CD4-positive, alpha-beta memory T cell (primary cell): ENCODE results near the gene RASGRF2. TPM values are rescaled to one million over a fixed set of nuclear protein-coding genes. Genes with fewer than 3 reads are reported as not detected.
"Not testable (repeated sequence)": the region's sequence is repeated elsewhere in the genome, so short reads cannot be mapped to it uniquely, and the experiment has no call there.

Experiments
- CTCF ChIA-PET: fragments of 350-600 bp; sonication (Branson Sonifier 250); formaldehyde crosslinking; loops from one replicate; lab custom pipeline; 2021; ENCODE audit warnings: inconsistent platforms; ENCODE audit not compliant: partially characterized antibody; lab: Charles Lee
- POLR2A ChIA-PET: fragments of 350-600 bp; sonication (Branson Sonifier 250); formaldehyde crosslinking; loops from one replicate; lab custom pipeline; 2021; ENCODE audit not compliant: partially characterized antibody; lab: Charles Lee
- DNase-seq, 5 donors: peaks; one replicate each; pipeline versions ENCODE4 v3.0.0 to v3.0.0-alpha.2; 2020 to 2022; ENCODE audit warnings: mixed read lengths in 1 of 5
- H3K27ac ChIP-seq: one replicate; pipeline ENCODE4 v1.7.0; 2013; ENCODE audit warnings: low read depth, low read length
- H3K27me3 ChIP-seq: 2 replicates; pipeline ENCODE4 v1.7.0; 2013; ENCODE audit warnings: mild to moderate bottlenecking, low read length, moderate library complexity; ENCODE audit not compliant: insufficient read depth
- H3K36me3 ChIP-seq: 2 replicates; pipeline ENCODE4 v1.7.0; 2013; ENCODE audit warnings: mild to moderate bottlenecking, low read length, moderate library complexity; ENCODE audit not compliant: insufficient read depth
- H3K4me1 ChIP-seq: 2 replicates; pipeline ENCODE4 v1.7.0; 2013; ENCODE audit warnings: mild to moderate bottlenecking, low read length, moderate library complexity; ENCODE audit not compliant: insufficient read depth
- H3K4me3 ChIP-seq, 2 donors: one replicate each; pipeline ENCODE4 v1.7.0; 2013; ENCODE audit warnings: low read length in 2 of 2, mild to moderate bottlenecking in 1 of 2
- H3K9me3 ChIP-seq, 2 donors: one replicate each; pipeline ENCODE4 v1.7.0; 2013; ENCODE audit warnings: low read length in 2 of 2, control low read depth in 1 of 2; ENCODE audit not compliant: control insufficient read depth in 1 of 2
- H3K27ac Mint-ChIP-seq, 7 donors: one replicate each; pipeline ENCODE4 v1.8.0; 2020 to 2021; ENCODE audit warnings: mixed read lengths in 7 of 7, mild to moderate bottlenecking in 6 of 7, inconsistent platforms in 3 of 7, moderate library complexity in 3 of 7
- H3K27me3 Mint-ChIP-seq, 2 donors: one replicate each; pipeline ENCODE4 v1.8.0; 2020 to 2021; ENCODE audit warnings: mixed read lengths in 2 of 2
- H3K36me3 Mint-ChIP-seq, 2 donors: one replicate each; pipeline ENCODE4 v1.8.0; 2020 to 2021; ENCODE audit warnings: mixed read lengths in 2 of 2, inconsistent platforms in 1 of 2, mild to moderate bottlenecking in 1 of 2
- H3K4me1 Mint-ChIP-seq, 4 donors: one replicate each; pipeline ENCODE4 v1.8.0; 2020 to 2021; ENCODE audit warnings: mixed read lengths in 4 of 4, mild to moderate bottlenecking in 1 of 4
- H3K4me3 Mint-ChIP-seq, 8 donors: one replicate each; pipeline ENCODE4 v1.8.0; 2020 to 2021; ENCODE audit warnings: mixed read lengths in 8 of 8, mild to moderate bottlenecking in 7 of 8, moderate library complexity in 6 of 8, inconsistent platforms in 3 of 8
- H3K9me3 Mint-ChIP-seq, 8 donors: one replicate each; pipeline ENCODE4 v1.8.0; 2020 to 2021; ENCODE audit warnings: mixed read lengths in 8 of 8, mild to moderate bottlenecking in 5 of 8, inconsistent platforms in 3 of 8, moderate library complexity in 1 of 8
- intact Hi-C: fragments of 100-400 bp; cut with micrococcal nuclease; formaldehyde crosslinking; loops from one replicate; pipeline ENCODE4 v1.15.1; 2023
- polyA plus RNA-seq, 2 donors: library from polyadenylated mRNA; unstranded; fragments of 300-500 nt; fragmentation: Illumina TruSeq; gene quantifications; one replicate each; pipeline ENCODE4 v1.2.3, GENCODE V29; 2021
- total RNA-seq, 2 experiments: library from RNA; stranded (reverse); gene quantifications; one replicate each; pipeline ENCODE4 v1.2.3, GENCODE V29; 2021

The RASGRF2 gene
- total and polyA plus RNA-seq, 4 experiments from 2014 or later = 10.0 to 39.3 (median 25.3) TPM

DNA sequence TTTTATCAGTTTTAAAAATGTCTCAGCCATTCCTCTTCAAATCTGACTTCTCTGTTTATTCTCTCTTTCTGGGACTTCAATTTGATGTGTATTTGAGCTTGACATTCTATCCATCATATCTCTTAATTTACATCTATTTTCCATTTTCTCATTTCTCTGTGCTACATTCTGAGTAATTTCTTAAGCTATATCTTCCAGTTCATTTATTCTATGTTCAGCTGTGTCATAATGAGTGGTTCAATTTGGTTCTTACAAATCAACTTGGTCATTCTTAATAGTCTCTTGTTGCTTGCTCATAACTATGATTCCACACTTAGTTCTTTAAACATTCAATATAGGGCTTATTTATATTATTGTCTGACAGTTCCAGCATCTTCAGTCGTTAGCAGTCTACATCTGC is 289.8 kb downstream of the RASGRF2 start:
- no peaks in the 10 kb centered on the region for H3K27me3 Mint-ChIP-seq
- no peaks in the 10 kb centered on the region for H3K4me1 Mint-ChIP-seq
- intact Hi-C loops = no loop called here
- no peaks in the 10 kb centered on the region for H3K9me3 ChIP-seq
- CTCF ChIA-PET = interaction anchor here (1.2 kb wide), 1 partner anchor 49 kb away, joined by 3 read pairs; no protein-coding TSS in a partner anchor
- H3K36me3 Mint-ChIP-seq = peaks cover 0 to 12% of the 10 kb centered on the region in 2 donors
- no peak overlapping the region for H3K4me3 ChIP-seq
- no peak overlapping the region for H3K27ac ChIP-seq
- H3K9me3 Mint-ChIP-seq = peaks cover 0 to 3% (median 0%) of the 10 kb centered on the region in 8 donors
- no peak overlapping the region for H3K4me3 Mint-ChIP-seq
- H3K36me3 ChIP-seq = no peaks in the 10 kb centered on the region
- no peak for DNase-seq
- H3K4me1 ChIP-seq = no peaks in the 10 kb centered on the region
- H3K27ac Mint-ChIP-seq = peak overlapping the region in 1 of 7 donors; percentile 29
- POLR2A ChIA-PET = no interaction called here
- no peaks in the 10 kb centered on the region for H3K27me3 ChIP-seq

DNA sequence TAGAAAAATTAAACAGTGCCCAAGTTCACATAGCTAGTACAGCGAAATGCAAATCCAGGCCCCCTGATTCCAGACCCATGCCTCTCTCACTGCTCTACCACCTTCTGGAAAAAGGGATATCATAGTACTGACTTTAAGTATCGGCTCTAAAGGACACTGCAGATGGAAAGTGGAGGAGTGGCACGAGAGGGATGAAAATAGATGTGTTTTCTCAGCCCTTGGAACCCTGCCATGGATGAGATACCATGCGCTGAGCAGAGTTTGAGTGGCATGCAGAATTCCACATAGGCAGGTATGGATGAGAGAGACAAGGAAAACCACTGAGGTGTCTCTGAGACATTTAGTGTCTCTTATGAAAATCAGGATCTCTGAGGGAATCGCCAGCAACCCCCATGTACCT is 291.8 kb downstream of the RASGRF2 start:
- Mint-ChIP-seq H3K27me3 (no peaks in the 10 kb centered on the region), H3K4me3 (no peak overlapping the region), H3K36me3 (peaks cover 3 to 17% of the 10 kb centered on the region in 2 donors), H3K27ac (no peak overlapping the region), H3K9me3 (peaks cover 0 to 3% (median 0%) of the 10 kb centered on the region in 8 donors), H3K4me1 (no peaks in the 10 kb centered on the region)
- intact Hi-C loops = no loop called here
- Histone ChIP-seq H3K4me1 (no peaks in the 10 kb centered on the region), H3K4me3 (no peak overlapping the region), H3K36me3 (no peaks in the 10 kb centered on the region), H3K9me3 (no peaks in the 10 kb centered on the region), H3K27me3 (no peaks in the 10 kb centered on the region), H3K27ac (no peak overlapping the region)
- ChIA-PET CTCF (no interaction called here), POLR2A (no interaction called here)
- DNase-seq = no peak

DNA sequence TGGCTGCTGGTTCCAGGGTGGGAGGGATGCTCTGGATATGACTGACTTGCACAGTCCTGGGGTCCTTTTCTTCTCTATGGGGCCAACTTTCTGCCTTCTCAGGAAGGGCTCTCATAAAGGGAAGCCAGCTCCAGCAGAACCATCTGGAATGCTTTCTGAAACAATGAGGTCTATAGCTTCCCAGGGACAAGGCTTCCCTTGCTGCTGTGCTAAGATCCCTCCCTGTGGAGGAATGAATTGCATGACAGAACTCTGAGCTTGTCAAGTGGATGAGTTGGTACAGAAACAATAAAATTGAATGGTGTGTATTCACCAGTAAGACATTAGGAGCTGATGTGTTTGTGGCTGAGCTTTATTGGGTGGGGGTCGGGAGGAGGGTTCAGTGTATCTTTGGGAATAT is 292.7 kb downstream of the RASGRF2 start:
- CTCF ChIA-PET = no interaction called here
- Mint-ChIP-seq H3K27ac (no peak overlapping the region), H3K4me3 (no peak overlapping the region), H3K9me3 (peaks cover 0 to 3% (median 0%) of the 10 kb centered on the region in 8 donors), H3K36me3 (peaks cover 7 to 24% of the 10 kb centered on the region in 2 donors), H3K27me3 (no peaks in the 10 kb centered on the region), H3K4me1 (no peaks in the 10 kb centered on the region)
- Histone ChIP-seq H3K4me3 (no peak overlapping the region), H3K27me3 (no peaks in the 10 kb centered on the region), H3K4me1 (no peaks in the 10 kb centered on the region), H3K27ac (no peak overlapping the region), H3K36me3 (no peaks in the 10 kb centered on the region), H3K9me3 (no peaks in the 10 kb centered on the region)
- intact Hi-C loops = no loop called here
- no peak for DNase-seq
- POLR2A ChIA-PET = no interaction called here

DNA sequence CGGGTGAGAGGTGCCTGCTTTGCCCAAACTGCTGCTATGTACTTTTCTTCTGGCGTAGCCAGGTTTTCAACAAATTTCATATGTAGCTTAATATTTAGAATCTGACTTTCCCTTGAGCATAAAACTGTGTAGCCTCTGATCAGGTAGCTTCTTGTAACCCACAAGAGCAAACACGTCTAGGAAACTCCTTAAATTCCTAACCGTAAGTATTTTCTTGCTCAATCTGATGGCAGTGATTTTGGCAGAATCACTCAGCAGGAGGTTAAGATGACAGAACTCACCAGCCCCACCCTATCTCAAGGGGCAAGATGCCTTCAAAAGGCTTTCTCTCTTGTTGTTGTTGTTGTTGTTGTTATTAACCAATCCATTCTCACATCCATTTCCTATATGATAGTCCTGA is 293.7 kb downstream of the RASGRF2 start:
- CTCF ChIA-PET = no interaction called here
- H3K9me3 ChIP-seq = no peaks in the 10 kb centered on the region
- H3K27ac ChIP-seq = no peak overlapping the region
- no peaks in the 10 kb centered on the region for H3K27me3 Mint-ChIP-seq
- H3K4me1 ChIP-seq = no peaks in the 10 kb centered on the region
- H3K9me3 Mint-ChIP-seq = peaks cover 0 to 3% (median 0%) of the 10 kb centered on the region in 8 donors
- H3K4me1 Mint-ChIP-seq = no peaks in the 10 kb centered on the region
- H3K36me3 Mint-ChIP-seq = peaks cover 9 to 24% of the 10 kb centered on the region in 2 donors
- no peak overlapping the region for H3K4me3 ChIP-seq
- no peaks in the 10 kb centered on the region for H3K36me3 ChIP-seq
- intact Hi-C loops = no loop called here
- DNase-seq = no peak
- H3K27ac Mint-ChIP-seq = no peak overlapping the region
- POLR2A ChIA-PET = no interaction called here
- H3K4me3 Mint-ChIP-seq = no peak overlapping the region
- no peaks in the 10 kb centered on the region for H3K27me3 ChIP-seq

DNA sequence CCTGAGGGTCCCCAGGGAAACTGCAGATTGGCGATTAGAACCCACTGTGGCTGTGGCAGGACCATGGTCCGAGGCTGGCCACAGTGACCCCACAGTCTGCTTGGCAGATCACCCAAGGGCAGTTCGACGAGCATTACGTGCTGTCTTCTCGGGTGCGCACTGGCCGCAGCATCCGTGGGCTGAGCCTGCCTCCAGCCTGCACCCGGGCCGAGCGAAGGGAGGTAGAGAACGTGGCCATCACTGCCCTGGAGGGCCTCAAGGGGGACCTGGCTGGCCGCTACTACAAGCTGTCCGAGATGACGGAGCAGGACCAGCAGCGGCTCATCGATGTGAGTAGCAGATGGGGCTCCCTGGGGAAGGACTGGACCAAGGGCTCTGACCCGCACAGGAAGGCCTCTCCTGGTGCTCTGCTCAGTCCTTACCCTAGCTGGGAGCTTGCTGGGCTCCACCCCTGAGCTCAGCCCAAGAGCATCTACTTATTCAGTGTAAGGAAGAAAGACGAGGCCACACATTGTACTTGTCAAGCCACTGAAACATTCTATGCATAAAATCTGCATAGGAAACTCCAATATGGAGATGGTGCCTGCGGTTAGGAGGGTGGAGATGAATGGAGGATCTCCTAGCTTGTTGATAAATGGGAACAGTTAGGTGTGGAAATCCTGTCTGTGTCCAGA is 294.9 kb downstream of the RASGRF2 start:
- Histone ChIP-seq H3K27me3 (no peaks in the 10 kb centered on the region), H3K4me1 (no peaks in the 10 kb centered on the region), H3K36me3 (no peaks in the 10 kb centered on the region), H3K9me3 (no peaks in the 10 kb centered on the region), H3K4me3 (no peak overlapping the region), H3K27ac (no peak overlapping the region)
- no peaks in the 10 kb centered on the region for H3K27me3 Mint-ChIP-seq
- no peaks in the 10 kb centered on the region for H3K4me1 Mint-ChIP-seq
- no peak overlapping the region for H3K27ac Mint-ChIP-seq
- intact Hi-C loops = no loop called here
- ChIA-PET CTCF (no interaction called here), POLR2A (interaction anchor here (0.7 kb wide), 1 partner anchor 80 kb away, joined by 3 read pairs; no protein-coding TSS in a partner anchor)
- H3K4me3 Mint-ChIP-seq = no peak overlapping the region
- DNase-seq = no peak
- peaks cover 16 to 31% of the 10 kb centered on the region in 2 donors for H3K36me3 Mint-ChIP-seq
- H3K9me3 Mint-ChIP-seq = peaks cover 0 to 5% (median 5%) of the 10 kb centered on the region in 8 donors

DNA sequence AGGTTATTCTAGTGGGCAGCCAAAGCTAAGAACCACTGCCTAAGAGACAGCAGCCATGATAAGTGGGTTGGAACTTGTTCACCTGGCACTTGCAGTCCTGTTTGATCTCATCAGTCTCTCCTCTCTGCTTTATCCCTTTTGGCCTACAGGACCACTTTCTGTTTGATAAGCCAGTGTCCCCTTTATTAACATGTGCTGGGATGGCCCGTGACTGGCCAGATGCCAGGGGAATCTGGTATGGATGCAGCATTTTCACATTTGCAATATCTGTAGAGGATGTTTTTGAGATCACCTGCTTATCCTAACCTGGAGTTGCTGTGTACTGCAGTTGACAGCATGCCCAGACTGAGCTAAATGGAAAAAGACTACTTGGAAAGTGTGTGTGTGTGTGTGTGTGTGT is 296.6 kb downstream of the RASGRF2 start:
- Mint-ChIP-seq H3K4me3 (no peak overlapping the region), H3K9me3 (peaks cover 0 to 22% (median 14%) of the 10 kb centered on the region in 8 donors), H3K36me3 (peaks cover 28 to 47% of the 10 kb centered on the region in 2 donors), H3K27ac (no peak overlapping the region), H3K27me3 (no peaks in the 10 kb centered on the region), H3K4me1 (no peaks in the 10 kb centered on the region)
- Histone ChIP-seq H3K36me3 (no peaks in the 10 kb centered on the region), H3K9me3 (no peaks in the 10 kb centered on the region), H3K4me3 (no peak overlapping the region), H3K4me1 (no peaks in the 10 kb centered on the region), H3K27me3 (no peaks in the 10 kb centered on the region), H3K27ac (no peak overlapping the region)
- no peak for DNase-seq
- intact Hi-C loops = no loop called here
- ChIA-PET CTCF (no interaction called here), POLR2A (no interaction called here)

DNA sequence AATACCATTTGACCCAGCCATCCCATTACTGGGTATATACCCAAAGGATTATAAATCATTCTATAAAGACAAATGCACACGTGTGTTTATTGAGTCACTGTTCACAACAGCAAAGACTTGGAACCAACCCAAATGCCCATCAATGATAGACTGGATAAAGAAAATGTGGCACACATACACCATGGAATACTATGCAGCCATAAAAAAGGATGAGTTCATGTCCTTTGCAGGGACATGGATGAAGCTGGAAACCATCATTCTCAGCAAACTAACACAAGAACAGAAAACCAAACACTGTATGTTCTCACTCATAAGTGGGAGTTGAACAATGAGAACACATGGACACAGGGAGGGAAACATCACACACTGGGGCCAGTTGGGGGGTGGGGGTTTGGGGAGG is 302.6 kb downstream of the RASGRF2 start:
- H3K4me1 ChIP-seq, H3K27me3 Mint-ChIP-seq, H3K27ac ChIP-seq, H3K4me3 ChIP-seq, intact Hi-C loops, H3K27me3 ChIP-seq, H3K36me3 ChIP-seq, H3K9me3 ChIP-seq, H3K27ac Mint-ChIP-seq, H3K4me1 Mint-ChIP-seq, DNase-seq, CTCF ChIA-PET, H3K4me3 Mint-ChIP-seq, POLR2A ChIA-PET: not testable (repeated sequence)
- peaks cover 48 to 56% of the 10 kb centered on the region in 2 donors for H3K36me3 Mint-ChIP-seq
- H3K9me3 Mint-ChIP-seq = peaks cover 0 to 43% (median 30%) of the 10 kb centered on the region in 8 donors
